Neural progenitor cell (in vitro differentiated cells): Measurements from ENCODE around the gene JADE1. TPM values are rescaled to one million over a fixed set of nuclear protein-coding genes. Genes with fewer than 3 reads are reported as not detected.

Source experiments
- DNase-seq: peaks from one replicate; pipeline ENCODE4 v3.0.0-alpha.2; 2016; ENCODE audit warnings: low spot score
- H2AFZ ChIP-seq: fragments of 200-600 bp; sonication (generic); replicated peaks from 2 replicates; pipeline ENCODE4 v1.6.1; 2016; ENCODE audit warnings: antibody characterized with exemption
- H3F3A ChIP-seq: fragments of 200-600 bp; sonication (generic); 2 replicates; pipeline ENCODE4 v1.6.1; 2016; ENCODE audit warnings: antibody characterized with exemption, low read depth
- H3K27ac ChIP-seq: fragments of 200-600 bp; sonication (generic); 2 replicates; pipeline ENCODE4 v1.5.1; 2016; ENCODE audit warnings: mild to moderate bottlenecking
- H3K27me3 ChIP-seq: fragments of 200-600 bp; sonication (generic); 2 replicates; pipeline ENCODE4 v1.6.1; 2016; ENCODE audit warnings: mild to moderate bottlenecking, moderate library complexity
- H3K36me3 ChIP-seq: fragments of 200-600 bp; sonication (generic); 2 replicates; pipeline ENCODE4 v1.5.1; 2016
- H3K4me1 ChIP-seq: fragments of 200-600 bp; sonication (generic); 2 replicates; pipeline ENCODE4 v1.6.1; 2016; ENCODE audit warnings: mixed run types
- H3K4me2 ChIP-seq: fragments of 200-600 bp; sonication (generic); 2 replicates; pipeline ENCODE4 v1.6.1; 2016
- H3K4me3 ChIP-seq: fragments of 200-600 bp; sonication (generic); 2 replicates; pipeline ENCODE4 v1.5.1; 2016
- H3K79me2 ChIP-seq: fragments of 200-600 bp; sonication (generic); 2 replicates; pipeline ENCODE4 v1.6.1; 2016; ENCODE audit warnings: low read depth
- H3K9ac ChIP-seq: fragments of 200-600 bp; sonication (generic); 2 replicates; pipeline ENCODE4 v1.6.1; 2016
- H3K9me3 ChIP-seq: fragments of 200-600 bp; sonication (generic); 2 replicates; pipeline ENCODE4 v1.5.1; 2016; ENCODE audit warnings: low read depth
- H4K20me1 ChIP-seq: fragments of 200-600 bp; sonication (generic); 2 replicates; pipeline ENCODE4 v1.6.1; 2016; ENCODE audit warnings: low read depth
- H3K27ac Mint-ChIP-seq: 3 replicates; pipeline ENCODE4 v1.8.0; 2021; ENCODE audit warnings: mixed read lengths
- H3K27me3 Mint-ChIP-seq: 2 replicates; pipeline ENCODE4 v1.8.0; 2022; ENCODE audit warnings: low read depth, mild to moderate bottlenecking, inconsistent platforms, moderate library complexity, mixed read lengths; ENCODE audit not compliant: insufficient read depth
- H3K36me3 Mint-ChIP-seq: 3 replicates; pipeline ENCODE4 v1.8.0; 2021; ENCODE audit warnings: mixed read lengths
- H3K4me1 Mint-ChIP-seq: 3 replicates; pipeline ENCODE4 v1.8.0; 2021; ENCODE audit warnings: mixed read lengths
- H3K4me3 Mint-ChIP-seq: 3 replicates; pipeline ENCODE4 v1.8.0; 2021; ENCODE audit warnings: mild to moderate bottlenecking, moderate library complexity, mixed read lengths
- H3K9me3 Mint-ChIP-seq: 3 replicates; pipeline ENCODE4 v1.8.0; 2020; ENCODE audit warnings: mixed read lengths
- EZH2 ChIP-seq: fragments of 200-600 bp; sonication (generic); IDR thresholded peaks from 2 replicates; pipeline ENCODE4 v1.6.1; 2017; ENCODE audit warnings: antibody characterized with exemption, mild to moderate bottlenecking, moderate library complexity
- EZH2phosphoT487 ChIP-seq: fragments of 200-600 bp; sonication (generic); IDR thresholded peaks from 2 replicates; pipeline ENCODE4 v1.6.1; 2017; ENCODE audit warnings: antibody characterized with exemption
- total RNA-seq: library from RNA; depleted of rRNA; stranded (reverse); fragments of >200 nt; gene quantifications from 2 replicates; pipeline ENCODE4 v1.2.3, GENCODE V29; 2015; ENCODE audit warnings: low replicate concordance
- TF ChIP-seq, protein P1 (sequence below): fragments of 200-600 bp; sonication (generic); IDR thresholded peaks from 2 replicates; pipeline ENCODE4 v1.5.1; 2017; ENCODE audit warnings: antibody characterized with exemption, mild to moderate bottlenecking

JADE1 gene
- total RNA-seq, 1 donor from 2014 or later: 55.9 TPM

DNA sequence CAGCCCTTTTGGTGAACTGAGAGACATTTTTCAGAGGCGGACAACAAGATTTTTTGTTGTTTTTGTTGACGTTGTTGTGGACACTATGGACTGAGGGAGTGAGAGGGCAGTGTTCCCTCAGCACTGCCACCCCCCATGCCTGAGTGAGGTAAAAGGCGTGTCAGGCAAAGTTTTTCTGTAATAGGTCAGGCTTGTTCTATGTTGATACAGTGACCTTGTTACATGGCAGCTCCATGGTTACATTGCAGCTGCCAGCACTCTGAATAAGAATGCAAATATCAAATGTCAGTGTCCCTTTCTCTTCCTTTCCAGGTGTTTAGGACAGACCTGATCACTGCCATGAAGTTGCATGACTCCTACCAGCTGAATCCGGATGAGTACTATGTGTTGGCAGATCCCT lies 36.6 kb downstream of the JADE1 start:
- DNase-seq: no peak
- H3K79me2 ChIP-seq: peaks cover 88% of the 10 kb centered on the region
- no peak overlapping the region for H2AFZ ChIP-seq
- H3K4me3 Mint-ChIP-seq: no peak overlapping the region
- H3K4me1 Mint-ChIP-seq: peaks cover 9% of the 10 kb centered on the region
- no peak overlapping the region for H3K4me2 ChIP-seq
- H3K36me3 Mint-ChIP-seq: peaks cover 69% of the 10 kb centered on the region
- no peak overlapping the region for H3K9ac ChIP-seq
- H3K27ac Mint-ChIP-seq: no peak overlapping the region
- no peak overlapping the region for H3K27ac ChIP-seq
- no peaks in the 10 kb centered on the region for H3K27me3 ChIP-seq
- no peak overlapping the region for H3K4me3 ChIP-seq
- H3K9me3 ChIP-seq: no peaks in the 10 kb centered on the region
- H3K9me3 Mint-ChIP-seq: no peaks in the 10 kb centered on the region
- peaks cover 2% of the 10 kb centered on the region for H3K36me3 ChIP-seq
- TF ChIP-seq, protein P1, sequence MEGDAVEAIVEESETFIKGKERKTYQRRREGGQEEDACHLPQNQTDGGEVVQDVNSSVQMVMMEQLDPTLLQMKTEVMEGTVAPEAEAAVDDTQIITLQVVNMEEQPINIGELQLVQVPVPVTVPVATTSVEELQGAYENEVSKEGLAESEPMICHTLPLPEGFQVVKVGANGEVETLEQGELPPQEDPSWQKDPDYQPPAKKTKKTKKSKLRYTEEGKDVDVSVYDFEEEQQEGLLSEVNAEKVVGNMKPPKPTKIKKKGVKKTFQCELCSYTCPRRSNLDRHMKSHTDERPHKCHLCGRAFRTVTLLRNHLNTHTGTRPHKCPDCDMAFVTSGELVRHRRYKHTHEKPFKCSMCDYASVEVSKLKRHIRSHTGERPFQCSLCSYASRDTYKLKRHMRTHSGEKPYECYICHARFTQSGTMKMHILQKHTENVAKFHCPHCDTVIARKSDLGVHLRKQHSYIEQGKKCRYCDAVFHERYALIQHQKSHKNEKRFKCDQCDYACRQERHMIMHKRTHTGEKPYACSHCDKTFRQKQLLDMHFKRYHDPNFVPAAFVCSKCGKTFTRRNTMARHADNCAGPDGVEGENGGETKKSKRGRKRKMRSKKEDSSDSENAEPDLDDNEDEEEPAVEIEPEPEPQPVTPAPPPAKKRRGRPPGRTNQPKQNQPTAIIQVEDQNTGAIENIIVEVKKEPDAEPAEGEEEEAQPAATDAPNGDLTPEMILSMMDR: no peak
- TF ChIP-seq EZH2phosphoT487: no peak
- no peak for TF ChIP-seq EZH2
- no peaks in the 10 kb centered on the region for H3F3A ChIP-seq
- no peaks in the 10 kb centered on the region for H3K4me1 ChIP-seq
- H4K20me1 ChIP-seq: peaks cover 81% of the 10 kb centered on the region
- H3K27me3 Mint-ChIP-seq: no peaks in the 10 kb centered on the region

GRCh38 chr4:128847082-128847724 lies 37.7 kb downstream of the JADE1 start:
- H2AFZ ChIP-seq: no peak overlapping the region
- H3K4me2 ChIP-seq: no peak overlapping the region
- DNase-seq: no peak
- H3K79me2 ChIP-seq: peaks cover 83% of the 10 kb centered on the region
- no peak for TF ChIP-seq EZH2phosphoT487
- TF ChIP-seq, protein P1: no peak
- TF ChIP-seq EZH2: no peak
- no peaks in the 10 kb centered on the region for H3K4me1 ChIP-seq
- no peak overlapping the region for H3K4me3 ChIP-seq
- no peaks in the 10 kb centered on the region for H3K27me3 ChIP-seq
- no peaks in the 10 kb centered on the region for H3F3A ChIP-seq
- Mint-ChIP-seq H3K4me1 (peaks cover 9% of the 10 kb centered on the region), H3K4me3 (no peak overlapping the region), H3K9me3 (no peaks in the 10 kb centered on the region), H3K27ac (no peak overlapping the region), H3K36me3 (peaks cover 72% of the 10 kb centered on the region), H3K27me3 (no peaks in the 10 kb centered on the region)
- peaks cover 69% of the 10 kb centered on the region for H4K20me1 ChIP-seq
- no peaks in the 10 kb centered on the region for H3K9me3 ChIP-seq
- H3K27ac ChIP-seq: peak overlapping the region; percentile 29
- peak overlapping the region; percentile 13 for H3K9ac ChIP-seq
- peaks cover 11% of the 10 kb centered on the region for H3K36me3 ChIP-seq

GRCh38 chr4:128848461-128848860 lies 39.0 kb downstream of the JADE1 start:
- Histone ChIP-seq H2AFZ (no peak overlapping the region), H3K27ac (no peak overlapping the region), H3K27me3 (no peaks in the 10 kb centered on the region), H3K4me2 (no peak overlapping the region), H3K36me3 (peaks cover 17% of the 10 kb centered on the region), H3K79me2 (peaks cover 82% of the 10 kb centered on the region), H3K4me3 (no peak overlapping the region), H3K4me1 (no peaks in the 10 kb centered on the region), H4K20me1 (peaks cover 63% of the 10 kb centered on the region), H3K9ac (no peak overlapping the region), H3K9me3 (no peaks in the 10 kb centered on the region), H3F3A (no peaks in the 10 kb centered on the region)
- H3K36me3 Mint-ChIP-seq: peaks cover 71% of the 10 kb centered on the region
- peaks cover 2% of the 10 kb centered on the region for H3K27me3 Mint-ChIP-seq
- peaks cover 9% of the 10 kb centered on the region for H3K4me1 Mint-ChIP-seq
- no peak overlapping the region for H3K4me3 Mint-ChIP-seq
- no peak for DNase-seq
- H3K27ac Mint-ChIP-seq: peak overlapping the region; percentile 51
- TF ChIP-seq, protein P1: no peak
- no peak for TF ChIP-seq EZH2phosphoT487
- TF ChIP-seq EZH2: no peak
- H3K9me3 Mint-ChIP-seq: no peaks in the 10 kb centered on the region
